ENCODE measurements around the gene INPP5D. TPM values are rescaled to one million over a fixed set of nuclear protein-coding genes. Genes with fewer than 3 reads are reported as not detected.
"Not testable (repeated sequence)": the region's sequence is repeated elsewhere in the genome, so short reads cannot be mapped to it uniquely, and the experiment has no call there.

INPP5D gene
- total RNA-seq, 1 donor from 2014 or later, result 3.7 TPM

DNA sequence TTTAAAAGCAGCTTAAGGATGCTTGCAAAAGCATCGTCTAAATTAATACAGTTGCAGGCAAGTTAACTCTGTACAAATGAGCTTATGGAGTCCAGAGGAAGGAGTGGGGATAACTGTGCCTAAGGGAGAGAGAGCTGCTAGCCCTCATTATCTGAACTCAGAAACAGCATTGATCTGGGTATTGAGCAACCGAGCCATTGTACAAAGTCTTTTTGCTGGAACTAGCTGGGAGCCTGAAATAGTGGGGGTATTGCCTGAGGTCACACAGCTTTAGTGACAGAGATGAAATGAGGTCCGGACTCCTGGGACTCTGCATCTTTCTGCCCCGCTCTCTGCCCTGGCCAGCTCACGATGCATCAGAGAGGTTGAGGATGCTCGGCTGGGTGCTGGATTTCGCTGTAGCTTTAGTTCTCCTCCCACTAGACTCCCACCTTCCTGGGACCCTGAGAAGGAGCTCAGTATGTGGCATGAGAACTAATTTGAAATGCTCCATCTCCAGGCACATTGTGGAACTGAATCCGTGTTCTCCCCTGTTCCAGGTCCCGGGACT is 123.8 kb downstream of the INPP5D start:
- Histone ChIP-seq H3K4me3 (ENCODE audit: low read depth, low read length) (no peak overlapping the region), H3K36me3 (ENCODE audit: control insufficient read depth, insufficient read depth, low read length) (no peaks in the 10 kb centered on the region), H3K27me3 (ENCODE audit: control insufficient read depth, insufficient read depth, low read length) (peaks cover 4% of the 10 kb centered on the region)
- TF ChIP-seq, protein P1, sequence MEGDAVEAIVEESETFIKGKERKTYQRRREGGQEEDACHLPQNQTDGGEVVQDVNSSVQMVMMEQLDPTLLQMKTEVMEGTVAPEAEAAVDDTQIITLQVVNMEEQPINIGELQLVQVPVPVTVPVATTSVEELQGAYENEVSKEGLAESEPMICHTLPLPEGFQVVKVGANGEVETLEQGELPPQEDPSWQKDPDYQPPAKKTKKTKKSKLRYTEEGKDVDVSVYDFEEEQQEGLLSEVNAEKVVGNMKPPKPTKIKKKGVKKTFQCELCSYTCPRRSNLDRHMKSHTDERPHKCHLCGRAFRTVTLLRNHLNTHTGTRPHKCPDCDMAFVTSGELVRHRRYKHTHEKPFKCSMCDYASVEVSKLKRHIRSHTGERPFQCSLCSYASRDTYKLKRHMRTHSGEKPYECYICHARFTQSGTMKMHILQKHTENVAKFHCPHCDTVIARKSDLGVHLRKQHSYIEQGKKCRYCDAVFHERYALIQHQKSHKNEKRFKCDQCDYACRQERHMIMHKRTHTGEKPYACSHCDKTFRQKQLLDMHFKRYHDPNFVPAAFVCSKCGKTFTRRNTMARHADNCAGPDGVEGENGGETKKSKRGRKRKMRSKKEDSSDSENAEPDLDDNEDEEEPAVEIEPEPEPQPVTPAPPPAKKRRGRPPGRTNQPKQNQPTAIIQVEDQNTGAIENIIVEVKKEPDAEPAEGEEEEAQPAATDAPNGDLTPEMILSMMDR (IDR thresholded peaks at IDR 0.05; ENCODE audit: insufficient read depth, low read length, poor library complexity, severe bottlenecking), result no peak
- no peak for DNase-seq (ENCODE audit: low read depth)

DNA sequence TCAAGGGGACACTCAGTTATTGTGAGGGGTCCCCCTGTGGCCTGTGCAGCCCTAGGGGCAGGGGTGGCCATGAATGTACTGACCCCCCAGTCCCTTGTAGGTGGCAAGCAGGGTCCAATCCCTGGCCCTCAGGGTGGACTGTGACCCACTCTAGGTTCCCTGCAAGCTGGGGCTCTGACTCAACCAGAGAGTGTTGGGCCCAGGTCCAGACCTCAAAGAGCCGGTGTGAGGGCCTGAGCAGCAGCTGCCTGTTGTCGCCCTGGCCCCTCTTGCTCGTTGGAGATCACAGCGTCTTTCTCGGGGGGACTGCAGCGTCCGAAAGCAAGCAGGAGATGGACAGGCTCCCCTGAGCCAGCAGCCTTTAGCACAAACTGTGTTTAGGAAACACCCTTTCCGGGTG is 124.5 kb downstream of the INPP5D start:
- TF ChIP-seq, protein P1 (IDR thresholded peaks at IDR 0.05; ENCODE audit: insufficient read depth, low read length, poor library complexity, severe bottlenecking), result no peak
- DNase-seq (ENCODE audit: low read depth), result no peak
- Histone ChIP-seq H3K36me3 (ENCODE audit: control insufficient read depth, insufficient read depth, low read length) (no peaks in the 10 kb centered on the region), H3K4me3 (ENCODE audit: low read depth, low read length) (no peak overlapping the region), H3K27me3 (ENCODE audit: control insufficient read depth, insufficient read depth, low read length) (peaks cover 4% of the 10 kb centered on the region)

DNA sequence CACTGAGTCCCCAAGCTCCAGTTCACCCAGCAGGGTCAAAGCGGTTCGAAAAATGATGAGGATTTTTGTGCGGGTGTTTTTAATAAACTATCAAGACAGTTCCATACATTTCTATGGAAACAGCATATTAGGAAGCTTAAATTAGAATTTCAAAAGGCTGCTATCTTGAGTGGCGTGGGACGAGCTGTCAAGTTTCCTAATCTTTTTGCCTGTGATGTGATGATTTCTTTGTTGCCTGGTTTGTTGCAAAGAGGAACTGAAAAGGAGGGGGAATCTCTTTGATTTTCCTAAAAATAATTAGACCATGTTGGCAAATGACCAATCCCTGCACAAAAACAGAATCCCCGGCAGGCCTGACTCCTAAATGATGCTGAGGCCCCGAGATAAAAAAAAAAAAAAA is 125.2 kb downstream of the INPP5D start:
- TF ChIP-seq, protein P1 (IDR thresholded peaks at IDR 0.05; ENCODE audit: insufficient read depth, low read length, poor library complexity, severe bottlenecking), result no peak
- Histone ChIP-seq H3K4me3 (ENCODE audit: low read depth, low read length) (no peak overlapping the region), H3K27me3 (ENCODE audit: control insufficient read depth, insufficient read depth, low read length) (peaks cover 4% of the 10 kb centered on the region), H3K36me3 (ENCODE audit: control insufficient read depth, insufficient read depth, low read length) (no peaks in the 10 kb centered on the region)
- DNase-seq (ENCODE audit: low read depth), result no peak

DNA sequence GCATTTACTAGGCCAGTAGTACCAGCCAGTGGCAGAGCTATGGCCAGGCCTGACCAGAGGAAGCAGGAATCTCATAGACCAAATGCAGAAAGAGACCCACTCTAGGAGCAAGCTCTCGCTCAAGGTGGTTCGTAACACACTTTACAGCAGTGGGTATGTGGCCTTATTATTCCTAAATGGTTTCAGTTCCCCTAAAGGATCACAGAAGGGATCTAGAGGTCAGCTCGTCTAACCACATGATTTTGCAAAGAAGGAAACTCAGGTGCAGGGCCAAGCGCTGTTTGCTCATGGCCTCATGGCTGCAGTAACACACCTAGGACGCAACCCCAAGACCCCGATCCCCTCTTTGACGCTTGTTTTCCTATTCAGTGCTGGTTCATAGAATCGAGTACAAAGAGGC is 125.8 kb downstream of the INPP5D start:
- H3K27me3 ChIP-seq (ENCODE audit: control insufficient read depth, insufficient read depth, low read length), result peaks cover 4% of the 10 kb centered on the region
- H3K4me3 ChIP-seq (ENCODE audit: low read depth, low read length), result no peak overlapping the region
- no peaks in the 10 kb centered on the region for H3K36me3 ChIP-seq (ENCODE audit: control insufficient read depth, insufficient read depth, low read length)
- TF ChIP-seq, protein P1 (IDR thresholded peaks at IDR 0.05; ENCODE audit: insufficient read depth, low read length, poor library complexity, severe bottlenecking), result no peak
- DNase-seq (ENCODE audit: low read depth), result no peak

DNA sequence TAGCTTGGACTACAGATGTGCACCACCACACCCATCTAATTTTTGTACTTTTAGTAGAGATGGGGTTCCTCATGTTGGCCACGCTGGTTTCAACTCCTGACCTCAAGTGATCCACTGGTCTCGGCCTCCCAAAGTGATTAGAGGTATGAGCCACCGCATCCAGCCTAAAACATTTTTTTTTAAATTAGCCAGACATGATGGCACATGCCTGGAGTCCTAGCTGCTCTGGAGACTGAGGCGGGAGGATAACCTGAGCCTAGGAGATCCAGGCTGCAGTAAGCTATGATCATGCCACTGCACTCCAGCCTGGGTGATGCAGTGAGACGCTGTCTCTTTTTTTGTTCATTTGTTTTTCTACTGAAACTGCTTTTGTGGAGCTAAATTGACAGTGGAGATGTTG is 126.7 kb downstream of the INPP5D start:
- TF ChIP-seq, protein P1 (IDR thresholded peaks at IDR 0.05; ENCODE audit: insufficient read depth, low read length, poor library complexity, severe bottlenecking), result no peak
- Histone ChIP-seq H3K4me3 (ENCODE audit: low read depth, low read length) (no peak overlapping the region), H3K36me3 (ENCODE audit: control insufficient read depth, insufficient read depth, low read length) (no peaks in the 10 kb centered on the region), H3K27me3 (ENCODE audit: control insufficient read depth, insufficient read depth, low read length) (peaks cover 4% of the 10 kb centered on the region)
- no peak for DNase-seq (ENCODE audit: low read depth)

DNA sequence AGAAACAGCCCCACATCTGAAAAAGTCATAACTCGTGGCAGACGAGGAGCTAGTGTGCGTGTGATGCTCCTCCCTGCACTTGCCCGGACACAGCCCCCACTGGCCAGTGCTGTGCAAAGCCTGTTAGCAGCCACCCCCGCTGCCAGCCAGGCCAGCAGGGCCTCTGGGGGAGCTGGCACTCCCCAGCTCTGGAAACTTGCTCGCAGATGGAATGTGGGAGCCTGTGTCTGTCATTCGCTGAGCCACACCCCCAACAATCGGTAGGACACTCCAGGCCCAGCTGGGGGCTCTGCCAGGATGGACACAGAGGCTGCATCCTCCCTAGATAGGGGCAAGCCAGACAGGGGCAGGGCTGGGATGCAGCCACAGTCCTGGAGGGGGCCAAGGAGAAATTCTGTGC is 128.9 kb downstream of the INPP5D start:
- H3K4me3 ChIP-seq (ENCODE audit: low read depth, low read length), result no peak overlapping the region
- H3K36me3 ChIP-seq (ENCODE audit: control insufficient read depth, insufficient read depth, low read length), result no peaks in the 10 kb centered on the region
- no peak for DNase-seq (ENCODE audit: low read depth)
- no peaks in the 10 kb centered on the region for H3K27me3 ChIP-seq (ENCODE audit: control insufficient read depth, insufficient read depth, low read length)
- TF ChIP-seq, protein P1 (IDR thresholded peaks at IDR 0.05; ENCODE audit: insufficient read depth, low read length, poor library complexity, severe bottlenecking), result no peak

DNA sequence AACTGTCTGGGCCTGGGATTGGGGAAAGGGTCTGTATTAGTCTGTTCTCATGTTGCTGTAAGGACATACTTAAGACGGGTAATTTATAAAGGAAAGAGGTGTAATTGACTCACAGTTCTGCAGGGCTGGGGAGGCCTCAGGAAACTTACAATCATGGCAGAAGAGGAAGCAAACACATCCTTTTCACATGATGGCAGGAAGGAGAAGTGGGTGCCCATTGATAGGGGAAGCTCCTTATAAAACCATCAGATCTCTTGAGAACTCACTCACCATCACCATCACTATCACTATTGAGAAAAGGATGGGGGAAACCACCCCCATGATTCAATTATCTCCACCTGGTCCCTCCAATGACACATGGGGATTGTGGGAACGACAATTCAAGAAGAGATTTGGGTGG is 130.9 kb downstream of the INPP5D start:
- not testable (repeated sequence) for DNase-seq (ENCODE audit: low read depth); H3K4me3 ChIP-seq (ENCODE audit: low read depth, low read length); H3K27me3 ChIP-seq (ENCODE audit: control insufficient read depth, insufficient read depth, low read length); H3K36me3 ChIP-seq (ENCODE audit: control insufficient read depth, insufficient read depth, low read length)
